SW480 (cell line): ENCODE results near the gene RAB3D.
A peak's percentile ranks its signal among the peaks of the same experiment; 100 is the strongest.
"Not testable (repeated sequence)": the region's sequence is repeated elsewhere in the genome, so short reads cannot be mapped to it uniquely, and the experiment has no call there.

Source experiments
- DNase-seq: peaks from one replicate; pipeline ENCODE4 v3.0.0-alpha.2; 2016; ENCODE audit warnings: low spot score

Gene RAB3D

GRCh38 chr19:11365557-11366117 is 26.2 kb upstream of the RAB3D start:
- no peak for DNase-seq

GRCh38 chr19:11364935-11365334 is 25.5 kb upstream of the RAB3D start:
- DNase-seq, result no peak

DNA sequence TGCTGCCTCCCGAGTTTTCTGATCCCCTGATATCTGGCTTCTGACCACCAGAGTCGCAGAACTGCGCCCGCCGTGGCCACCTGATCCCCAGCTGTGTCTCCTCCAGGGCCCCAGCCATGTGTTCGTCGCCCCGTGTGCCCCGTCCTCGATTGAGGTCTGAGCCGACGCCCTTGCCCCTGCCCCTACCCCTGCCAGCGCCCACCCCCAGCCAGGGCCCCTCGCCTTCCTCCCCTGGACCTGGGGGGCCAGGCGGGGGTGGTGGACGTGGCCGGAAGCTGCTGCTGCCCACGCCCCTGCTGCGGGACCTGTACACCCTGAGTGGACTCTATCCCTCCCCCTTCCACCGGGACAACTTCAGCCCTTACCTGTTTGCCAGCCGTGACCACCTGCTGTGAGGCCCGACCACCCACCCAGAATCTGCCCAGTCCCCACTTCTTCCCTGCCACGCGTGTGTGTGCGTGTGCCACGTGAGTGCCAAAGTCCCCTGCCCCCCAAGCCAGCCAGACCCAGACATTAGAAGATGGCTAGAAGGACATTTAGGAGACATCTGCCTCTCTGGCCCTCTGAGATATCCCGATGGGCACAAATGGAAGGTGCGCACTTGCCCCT is 24.9 kb upstream of the RAB3D start:
- DNase-seq, result no peak

DNA sequence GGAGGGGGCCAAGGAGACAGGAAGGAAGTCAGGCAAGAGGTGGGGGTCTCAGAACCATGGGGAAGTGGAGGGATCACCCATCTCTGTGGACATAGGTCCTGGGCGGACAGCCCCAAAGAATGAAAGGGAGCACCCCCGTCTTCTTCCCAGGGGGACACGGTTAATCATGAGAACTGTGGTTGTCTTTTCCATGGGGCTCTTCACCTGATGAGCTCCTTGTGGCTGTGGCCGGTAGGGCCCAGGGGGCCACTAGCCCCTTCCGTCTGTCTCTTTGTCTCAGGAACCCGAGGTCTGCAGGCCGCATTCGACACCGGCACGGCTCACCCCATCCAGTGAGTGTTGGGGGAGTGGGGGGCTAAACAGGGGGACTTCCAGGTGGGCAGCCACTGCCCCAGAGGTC is 24.4 kb upstream of the RAB3D start:
- no peak for DNase-seq

DNA sequence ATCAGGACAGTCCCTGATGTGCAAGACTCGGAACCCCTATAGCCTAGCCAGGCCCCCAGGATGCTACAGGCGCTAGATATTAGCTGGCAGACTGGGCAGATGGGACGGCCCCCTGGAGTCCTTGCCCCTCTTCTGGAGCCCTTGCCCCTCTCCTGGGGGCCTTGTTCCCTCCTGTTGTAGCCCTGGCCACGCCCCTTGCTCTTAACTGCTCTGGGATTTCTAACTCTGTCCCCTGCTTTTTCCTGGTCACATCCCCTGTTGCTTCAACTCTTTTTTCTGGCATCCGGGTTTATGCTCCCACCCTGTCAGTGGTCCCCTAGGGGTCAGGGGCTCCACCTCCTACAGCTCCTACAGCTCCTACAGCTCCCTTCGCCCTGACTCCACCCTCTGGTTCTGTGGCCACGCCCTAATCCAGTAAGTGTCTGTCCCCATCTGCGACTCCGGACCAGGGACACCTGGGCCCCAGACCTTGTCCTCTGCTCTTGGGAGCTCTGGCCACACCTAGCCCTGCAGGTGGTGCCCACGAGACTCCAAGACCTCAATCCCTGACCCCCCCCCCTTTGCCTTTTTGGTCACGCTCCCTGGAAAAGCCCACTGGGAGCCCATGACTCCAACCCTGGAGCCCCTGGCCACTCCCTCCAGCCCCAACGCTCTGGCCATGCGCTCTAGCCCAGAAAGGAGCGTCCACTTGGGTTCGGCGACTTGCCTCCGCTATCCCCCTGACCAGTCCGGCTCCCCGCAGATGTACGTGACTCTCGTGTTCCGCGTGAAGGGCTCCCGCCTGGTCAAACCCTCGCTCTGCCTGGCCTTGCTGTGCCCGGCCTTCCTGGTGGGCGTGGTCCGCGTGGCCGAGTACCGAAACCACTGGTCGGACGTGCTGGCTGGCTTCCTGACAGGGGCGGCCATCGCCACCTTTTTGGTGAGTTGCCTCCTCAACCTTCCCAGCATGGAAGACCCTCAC is 22.6 kb upstream of the RAB3D start:
- DNase-seq, result no peak

GRCh38 chr19:11361037-11361770 is 21.7 kb upstream of the RAB3D start:
- peak; percentile 84 for DNase-seq

- DNase-seq, result no peak
These were observed 20.0 kb upstream of the RAB3D start for GRCh38 chr19:11359421-11359820.

DNA sequence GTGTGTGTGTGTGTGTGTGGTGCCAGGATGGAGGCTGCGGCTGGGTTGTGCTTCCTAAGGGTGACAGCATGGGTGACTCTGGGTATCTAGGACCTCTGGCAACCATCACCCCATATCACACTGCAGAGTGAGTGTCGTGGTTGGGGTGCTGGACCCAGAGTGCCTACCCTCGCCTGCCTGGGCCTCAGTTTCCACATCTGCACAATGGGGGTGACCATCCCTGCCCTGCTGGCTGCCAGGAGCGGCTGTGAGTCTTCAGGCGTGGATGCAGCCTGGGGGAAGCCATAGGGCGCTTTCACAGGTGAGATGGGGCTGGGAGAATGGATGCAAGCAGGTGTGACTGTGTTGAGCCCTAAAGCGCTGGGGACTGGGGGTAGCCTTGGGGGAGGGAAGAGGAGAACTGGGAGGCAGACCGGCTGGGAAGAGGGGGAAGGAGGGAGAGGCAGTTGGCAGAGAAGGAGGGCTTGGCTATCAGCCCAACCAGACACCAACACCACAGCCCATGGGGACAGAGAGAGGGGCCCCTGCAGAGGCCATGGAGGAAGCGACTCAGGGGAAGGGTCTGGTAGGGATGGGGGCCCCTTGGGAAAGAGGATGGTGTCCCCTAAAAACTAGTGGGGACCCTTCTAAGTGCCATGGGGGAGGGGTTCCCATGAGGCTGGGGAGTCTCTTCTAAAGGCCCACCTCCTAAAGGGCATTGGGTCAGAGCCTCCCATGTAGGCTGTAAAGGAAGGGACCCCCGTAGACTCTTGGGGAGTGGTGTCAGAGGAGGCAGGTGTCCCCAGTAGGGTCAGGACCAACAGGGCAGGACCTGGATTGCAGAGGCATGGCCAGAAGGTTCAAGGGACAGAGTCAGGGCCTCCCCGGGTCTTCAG is 17.5 kb upstream of the RAB3D start:
- no peak for DNase-seq

GRCh38 chr19:11356074-11356397 is 16.6 kb upstream of the RAB3D start:
- no peak for DNase-seq

DNA sequence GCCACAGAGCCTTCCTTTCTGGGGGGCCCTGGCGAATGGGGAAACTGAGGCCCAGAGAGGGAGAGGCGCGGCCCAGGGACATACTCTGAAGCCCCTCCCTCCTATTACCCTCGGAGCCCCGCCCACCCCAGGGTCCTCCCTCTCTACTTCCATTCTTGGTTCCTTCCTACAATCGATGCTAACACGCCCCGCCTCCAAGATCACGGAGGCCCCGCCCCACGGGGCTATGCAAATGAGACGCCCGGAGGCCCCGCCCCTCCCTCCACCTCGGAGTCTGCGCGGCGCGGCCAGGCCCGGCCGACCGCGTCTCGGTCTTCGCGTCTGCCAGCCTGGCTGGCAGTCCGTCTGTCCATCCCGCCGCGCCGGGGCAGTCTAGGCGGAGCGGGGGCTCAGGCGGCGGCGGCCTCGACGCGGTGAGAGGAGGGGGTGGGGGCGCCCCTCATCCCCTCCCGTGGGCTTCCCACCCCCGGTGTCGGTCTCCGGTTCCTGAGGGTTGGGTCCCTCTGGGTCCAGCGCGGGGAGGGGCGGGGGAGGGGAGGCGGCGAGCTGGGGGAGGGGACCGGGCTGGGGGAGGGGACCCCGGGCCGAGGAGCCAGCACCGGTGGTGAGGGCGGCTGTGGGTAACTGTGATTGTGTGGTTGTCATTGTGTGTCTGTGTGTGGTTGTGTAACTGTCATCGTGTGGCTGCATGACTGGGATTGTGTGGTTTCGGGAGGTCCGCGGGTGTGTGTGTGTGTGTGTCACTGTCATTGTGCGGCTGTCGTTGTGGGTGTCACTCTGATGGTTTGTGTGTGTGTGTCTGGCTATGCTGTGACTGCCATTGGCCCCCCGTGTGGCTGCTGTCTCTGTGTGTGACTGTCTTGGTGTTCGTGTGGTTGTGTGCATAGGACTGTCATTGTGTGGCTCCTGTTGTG is 16.0 kb upstream of the RAB3D start, which contains the start of gene PLPPR2:
Gene PLPPR2, plus strand, starts transcription at position 273 of the 914 bp plus-strand sequence. CDS start 2,242 bp downstream, outside the sequence.
- DNase-seq, result peak; percentile 79

GRCh38 chr19:11354102-11354501 is 14.6 kb upstream of the RAB3D start:
- not testable (repeated sequence) for DNase-seq

- DNase-seq, result no peak
These were observed 9.7 kb upstream of the RAB3D start for GRCh38 chr19:11349171-11349570.

- no peak for DNase-seq
These were observed 8.1 kb upstream of the RAB3D start for GRCh38 chr19:11347546-11348039.

- peak; percentile 99 for DNase-seq
These were observed 6.9 kb upstream of the RAB3D start, which contains the start of the genes CCDC159 and TMEM205 for GRCh38 chr19:11346104-11346940. TSS of gene CCDC159 (plus strand) at chr19:11346519. CDS start at chr19:11346607, 88 bp downstream. TSS of gene TMEM205 (minus strand) at chr19:11346268. CDS start at chr19:11345619, 649 bp downstream.

DNA sequence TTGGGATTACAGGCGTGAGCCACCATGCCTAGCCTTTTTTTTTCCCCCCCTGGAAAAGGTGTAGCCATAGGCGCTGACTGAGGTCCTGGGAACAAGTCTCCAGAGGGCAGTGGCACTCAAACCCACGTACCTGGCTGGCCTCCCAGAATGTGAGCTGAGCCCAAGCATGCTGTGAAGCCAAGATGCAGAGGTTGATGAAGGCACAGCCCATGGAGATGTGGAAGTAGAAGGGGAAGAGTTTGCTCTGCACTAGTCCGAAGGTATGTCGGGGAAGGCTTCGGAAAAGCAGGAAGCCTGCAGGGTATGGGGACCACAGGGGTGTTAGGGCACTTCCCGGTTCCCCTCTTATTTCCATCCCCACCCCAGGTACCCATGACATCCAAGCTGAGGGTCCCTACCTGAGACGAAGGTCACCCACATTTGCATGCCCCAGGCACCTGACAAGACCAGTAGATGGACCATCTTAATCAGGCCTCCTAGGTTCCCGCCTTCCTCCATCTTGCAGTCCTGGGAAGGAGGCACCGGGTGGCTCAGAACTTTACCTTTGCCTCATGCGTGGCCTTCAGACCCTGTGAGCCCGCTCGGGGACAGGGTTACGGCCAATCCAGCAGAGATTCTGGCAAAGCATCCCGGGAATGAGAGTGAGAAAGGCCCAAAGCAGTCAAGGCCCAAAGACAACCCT is 5.8 kb upstream of the RAB3D start:
- no peak for DNase-seq

DNA sequence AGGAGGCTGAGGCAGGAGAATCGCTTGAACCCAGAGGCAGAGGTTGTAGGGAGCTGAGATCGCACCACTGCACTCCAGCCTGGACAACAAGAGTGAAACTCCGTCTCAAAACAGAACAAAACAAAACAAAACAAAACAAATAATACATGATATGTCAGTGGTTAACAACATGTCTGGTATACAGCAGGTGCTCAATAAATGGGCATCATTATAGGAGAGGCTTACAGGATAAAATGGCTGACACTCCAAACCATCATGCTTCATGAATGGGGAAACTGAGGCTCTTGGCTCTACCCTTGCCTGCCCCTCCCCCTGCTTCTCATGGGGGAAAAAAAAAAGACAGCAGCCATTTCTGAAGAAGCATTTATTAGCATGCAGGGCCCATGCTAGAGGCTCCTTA is 3.0 kb upstream of the RAB3D start:
- DNase-seq, result no peak

- not testable (repeated sequence) for DNase-seq
These were observed 626 bp upstream of the RAB3D start for GRCh38 chr19:11340099-11340467.

DNA sequence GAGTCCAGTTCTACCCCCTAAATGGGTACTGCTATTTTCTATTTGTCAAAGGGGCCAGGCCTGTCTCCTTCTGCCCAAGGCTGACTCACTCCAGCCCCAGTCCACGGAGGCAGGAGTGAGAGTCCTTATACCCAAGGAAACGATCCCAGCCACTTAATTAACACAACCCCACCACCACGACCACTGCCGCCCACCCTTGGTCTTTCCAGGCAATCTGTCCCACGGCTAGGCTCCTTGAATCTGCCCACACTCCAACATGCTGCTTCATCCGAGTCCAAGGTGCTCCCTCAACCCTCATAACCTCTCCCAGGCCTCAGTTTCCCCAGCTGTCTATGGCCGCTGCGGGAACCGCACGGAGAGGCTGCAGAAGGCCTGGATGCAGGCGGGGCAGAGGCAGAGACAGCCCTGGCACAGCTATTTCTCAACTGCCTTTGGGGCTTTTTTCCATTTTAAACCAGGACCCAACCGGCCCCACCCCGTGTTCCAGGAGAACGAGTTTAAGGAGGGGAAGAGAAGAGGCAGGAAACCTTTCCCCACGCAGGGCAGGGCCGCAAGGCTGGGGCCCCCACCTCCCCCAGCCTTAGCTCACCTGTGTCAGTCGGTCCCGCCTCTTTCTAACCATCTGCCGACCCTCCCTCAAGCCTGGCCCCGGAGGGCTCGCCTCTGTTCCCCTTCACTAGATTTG is 746 bp downstream of the RAB3D start:
- DNase-seq, result no peak
